NCI-H2227 treated with DMSO at 0.1 percent for 48 hours (cell line): Measurements from ENCODE around the gene FIGN.

ENCODE experiments used
- DNase-seq: peaks from one replicate; lab custom pipeline; 2025; lab: John Stamatoyannopoulos, UW

Gene FIGN

DNA sequence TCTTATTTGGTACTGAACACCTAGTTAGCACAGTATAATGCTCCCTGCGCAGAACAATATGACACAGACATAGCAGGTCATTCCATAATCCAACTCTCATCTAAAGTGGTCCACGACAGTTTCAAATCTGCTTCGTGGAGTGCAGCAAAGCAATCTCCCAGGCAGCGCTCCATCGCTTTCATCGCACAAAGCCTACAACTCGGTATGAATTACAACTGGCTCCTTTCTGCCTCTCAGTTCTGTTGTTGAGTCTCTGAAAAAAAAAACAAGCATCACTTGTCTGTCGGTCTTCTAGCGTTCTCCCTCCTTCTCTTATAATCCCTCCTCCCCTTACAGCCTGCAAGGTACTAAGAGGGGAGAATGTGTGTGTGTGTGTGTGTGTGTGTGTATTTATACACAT is 123.5 kb downstream of the FIGN start:
- peak; percentile 23 for DNase-seq

DNA sequence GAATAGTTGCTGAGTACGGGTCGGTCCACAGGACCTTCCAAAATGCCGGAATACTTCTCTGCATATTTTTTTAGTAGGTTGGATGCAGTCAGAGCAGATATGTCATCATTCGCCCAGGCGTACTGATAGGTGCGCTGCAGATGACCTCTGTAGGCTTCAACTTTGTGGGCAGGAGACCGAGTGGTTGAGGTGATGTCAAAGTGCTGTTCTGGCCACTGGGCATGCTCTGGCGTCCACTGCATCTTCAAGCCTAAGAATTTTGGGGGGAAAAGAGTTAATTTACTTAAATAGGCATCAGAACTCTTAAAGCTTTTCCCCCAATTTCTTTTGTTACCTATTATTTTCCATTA is 124.3 kb downstream of the FIGN start:
- no peak for DNase-seq

DNA sequence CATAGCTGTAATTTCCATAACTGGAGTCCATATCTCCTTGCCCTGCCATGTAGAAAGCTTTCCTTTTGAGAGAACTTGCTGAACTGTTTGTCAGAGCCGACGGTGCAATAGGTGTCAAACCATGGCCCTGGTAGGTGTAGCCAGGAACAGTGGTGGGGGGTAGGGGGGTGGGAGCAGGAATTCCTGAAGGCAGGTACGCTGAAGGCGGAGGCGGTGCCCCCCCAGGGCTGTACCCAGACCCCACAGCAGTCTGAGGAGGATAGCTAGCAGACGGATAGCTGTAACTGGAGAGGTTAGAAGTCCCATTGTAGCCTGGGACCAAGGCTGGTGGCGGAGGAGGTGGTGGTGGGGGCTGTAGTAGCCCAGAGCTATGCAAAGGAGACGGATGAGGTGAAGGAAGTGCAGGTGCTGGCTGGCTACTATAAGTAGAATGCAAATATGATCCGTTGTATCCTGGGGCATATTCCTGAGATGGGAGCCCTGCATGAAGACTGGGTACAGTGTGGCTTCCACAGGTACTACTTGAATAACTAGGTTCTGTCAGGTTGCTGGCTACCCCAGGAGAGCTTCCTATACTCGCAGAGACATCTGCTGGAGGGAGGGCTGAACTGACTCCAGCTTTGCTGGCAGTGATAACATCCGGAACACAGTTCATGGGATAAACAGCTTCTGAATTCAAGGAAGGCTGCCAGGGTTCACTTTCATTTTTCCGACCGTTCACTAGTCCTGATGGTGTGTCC is 124.8 kb downstream of the FIGN start:
- DNase-seq: no peak

DNA sequence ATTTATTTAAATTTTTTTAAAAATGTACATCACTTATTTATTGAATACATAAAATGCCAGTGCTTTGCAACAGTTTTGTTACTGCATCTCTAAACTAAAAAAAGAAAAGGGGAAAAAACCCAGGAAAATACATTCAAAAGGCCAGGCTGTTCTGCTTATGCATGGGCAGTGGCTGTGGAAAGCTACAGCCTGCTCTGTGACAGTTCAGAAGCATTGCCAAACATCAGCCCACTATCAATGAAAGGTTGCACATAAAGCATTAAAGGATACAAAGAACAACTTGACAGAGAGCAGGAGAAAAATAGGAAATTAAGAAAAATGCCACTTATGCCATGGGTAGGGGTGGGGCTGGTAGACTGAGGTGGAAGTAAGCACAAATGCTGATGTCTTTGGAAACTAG is 128.2 kb downstream of the FIGN start:
- DNase-seq: no peak

DNA sequence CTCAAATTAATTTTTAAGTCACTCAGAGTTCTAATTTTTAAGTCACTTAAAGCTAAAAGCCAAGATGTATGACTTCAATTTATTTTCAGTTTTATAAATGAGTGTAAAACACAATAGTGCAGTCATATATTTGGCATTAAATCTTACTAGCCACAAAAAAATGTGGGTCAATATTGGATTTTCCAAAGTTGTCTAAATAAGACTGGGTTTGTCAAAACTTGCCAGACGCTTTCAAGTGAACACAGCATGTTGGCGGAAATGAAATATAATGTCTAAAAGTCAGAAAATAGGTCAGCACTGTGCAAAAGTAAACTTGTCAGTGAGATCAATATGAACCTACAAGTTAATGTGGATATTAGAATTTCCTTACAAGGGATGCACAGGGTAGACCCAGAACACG is 128.9 kb downstream of the FIGN start:
- no peak for DNase-seq

DNA sequence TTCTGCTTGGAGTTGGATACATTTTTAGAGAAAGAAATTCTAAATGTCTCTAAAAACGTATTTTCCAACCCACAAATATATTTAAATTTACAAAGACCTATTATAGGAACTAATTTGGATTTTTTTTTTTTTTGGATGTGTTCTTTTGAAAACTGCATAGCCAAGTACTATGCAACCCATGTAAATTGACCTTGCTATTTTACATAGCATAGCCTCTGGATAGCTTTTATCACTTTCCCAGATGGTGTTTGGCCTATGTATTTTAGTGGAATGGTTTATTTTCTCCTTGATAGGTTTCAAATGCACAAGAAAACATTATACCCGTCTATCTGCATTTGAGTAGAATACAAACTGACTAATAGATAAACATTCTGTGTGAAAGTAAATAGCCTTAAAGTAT is 130.0 kb downstream of the FIGN start:
- DNase-seq: no peak

DNA sequence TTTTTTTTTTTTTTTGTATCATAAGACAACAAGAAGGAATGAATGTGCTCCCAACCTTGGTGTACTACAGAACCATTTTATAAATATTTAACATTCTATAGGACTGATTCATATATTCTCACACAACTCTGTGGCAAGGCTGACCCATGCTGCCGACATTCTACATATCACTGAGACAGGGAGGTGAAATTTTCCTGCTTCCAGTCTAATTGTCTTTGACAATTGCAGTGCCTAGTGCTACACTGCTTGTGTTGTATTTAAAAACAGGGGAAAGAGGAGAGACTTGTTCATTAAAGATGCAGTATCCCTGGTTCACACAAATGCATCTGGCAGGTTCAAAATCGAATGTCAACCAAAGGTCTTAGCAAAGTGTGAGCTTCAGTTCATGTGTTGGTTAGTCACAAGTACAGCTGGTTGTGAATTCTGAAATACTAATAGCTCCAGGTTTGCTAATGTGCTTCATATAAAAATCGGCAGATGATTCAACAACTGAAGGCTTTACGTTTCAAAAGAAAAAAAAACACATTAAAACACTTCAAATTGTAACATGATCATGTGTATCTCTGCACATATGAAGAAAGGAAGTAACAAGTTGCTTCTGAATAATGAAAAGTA is 130.8 kb downstream of the FIGN start:
- DNase-seq: no peak

DNA sequence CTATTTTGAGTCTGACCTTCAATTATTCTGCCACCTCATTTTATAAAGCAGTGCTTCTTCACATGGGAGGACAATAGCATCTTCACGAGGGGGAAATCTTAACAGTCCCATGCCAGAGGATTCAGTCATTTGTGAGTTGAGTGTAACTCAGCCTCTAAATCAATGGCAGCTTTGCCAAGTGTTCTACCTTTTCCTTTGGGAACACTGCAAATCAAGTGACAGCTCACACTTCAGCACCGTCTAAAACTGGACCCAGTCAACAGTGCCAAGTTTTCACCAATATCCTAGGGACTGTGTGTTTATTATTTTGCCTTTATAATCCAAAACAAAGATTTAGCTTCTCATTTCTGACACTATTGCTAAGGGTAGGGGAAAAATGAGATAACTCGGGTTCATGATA is 133.6 kb downstream of the FIGN start:
- DNase-seq: no peak

DNA sequence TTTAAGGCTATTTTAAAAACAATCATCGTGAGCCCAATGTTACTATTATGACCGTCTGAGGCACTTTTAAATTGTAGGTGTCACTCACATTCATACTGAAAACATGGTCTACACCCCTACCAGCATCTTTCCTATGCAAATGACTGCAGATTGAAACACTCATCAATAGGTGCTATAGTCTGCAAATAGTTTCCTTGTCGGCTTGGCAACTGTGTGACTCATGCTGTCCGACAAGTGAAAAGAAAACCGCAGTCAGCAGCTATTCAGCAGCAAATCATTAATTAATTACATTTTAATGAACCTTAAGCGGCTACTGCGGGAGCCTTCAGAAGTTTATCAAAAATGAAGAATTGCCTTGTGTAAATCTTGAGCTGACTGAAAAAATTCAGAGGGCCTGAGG is 134.4 kb downstream of the FIGN start:
- DNase-seq: no peak

DNA sequence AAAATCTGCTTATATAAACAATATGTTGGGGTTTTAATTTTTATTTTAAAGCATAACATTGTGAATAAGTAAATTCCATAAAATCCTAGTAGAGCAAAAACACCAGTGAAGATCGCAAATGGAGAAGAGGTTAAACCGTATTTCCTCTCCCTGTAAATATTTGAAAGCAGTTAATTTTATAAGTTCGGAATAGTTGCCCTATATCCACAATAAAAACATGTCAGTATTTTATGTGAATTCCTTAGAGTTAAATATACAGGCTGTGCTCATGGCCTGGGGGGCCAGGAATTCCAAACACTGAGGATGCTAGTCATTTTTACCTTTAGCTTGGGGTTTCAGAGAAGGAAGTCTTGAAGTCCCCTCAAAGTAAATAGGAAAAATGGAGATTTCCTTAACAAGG is 135.0 kb downstream of the FIGN start:
- no peak for DNase-seq

DNA sequence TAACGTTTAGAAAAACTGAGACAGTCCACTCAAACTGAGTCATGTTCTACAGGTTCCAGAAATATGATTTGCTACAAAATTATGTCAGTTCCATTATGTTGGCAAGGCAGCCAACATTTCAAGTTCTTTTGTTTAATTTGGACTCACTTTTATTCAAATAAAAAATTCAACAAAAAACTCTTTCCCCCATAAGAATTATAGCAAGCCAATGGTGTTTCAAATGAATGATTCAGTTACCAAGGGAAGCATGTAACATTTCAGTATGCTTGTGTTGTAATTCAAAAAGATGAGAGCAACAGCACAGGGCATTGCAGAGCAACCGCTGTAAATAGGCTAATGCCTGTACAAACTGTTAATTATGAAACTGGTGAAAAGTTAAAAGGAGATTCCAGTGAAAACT is 140.8 kb downstream of the FIGN start:
- DNase-seq: no peak

DNA sequence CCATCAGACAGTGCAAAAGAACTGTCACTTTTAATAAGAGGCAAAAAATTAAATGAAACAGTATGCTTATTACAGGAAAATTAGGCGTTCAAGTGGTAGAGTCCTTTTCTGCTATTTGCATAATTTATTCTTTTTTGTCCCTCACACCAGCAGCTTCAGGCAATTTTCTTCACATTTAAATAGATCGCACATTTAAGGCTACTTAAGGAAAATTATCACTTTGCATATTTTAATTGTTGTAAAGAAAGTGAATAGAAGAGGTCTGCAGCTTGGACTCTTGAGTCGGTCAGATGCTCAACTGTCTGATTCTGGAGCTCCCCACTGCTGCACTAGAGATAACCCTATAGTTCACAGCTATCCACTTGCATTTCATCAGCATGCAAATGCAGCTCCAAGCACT is 141.3 kb downstream of the FIGN start:
- DNase-seq: no peak

DNA sequence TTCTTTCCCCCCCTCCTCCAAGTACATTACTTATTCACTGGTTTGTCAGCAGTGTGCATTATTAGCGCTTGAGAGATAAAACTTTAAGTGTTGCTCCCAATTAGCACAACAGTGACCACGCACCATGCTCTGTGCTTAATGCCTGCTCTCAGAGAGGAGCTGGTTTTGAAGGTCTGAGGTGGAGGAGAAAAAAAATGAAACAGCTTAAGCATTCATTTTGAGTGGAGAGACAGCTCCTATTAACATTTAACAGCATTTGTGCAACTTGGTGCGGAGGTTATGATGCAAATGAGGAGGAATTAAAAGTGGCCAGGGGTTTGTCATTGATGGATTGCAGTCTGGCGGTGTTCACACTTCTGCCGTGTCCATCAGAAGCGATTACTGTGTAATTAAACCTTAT is 141.8 kb downstream of the FIGN start:
- DNase-seq: no peak

DNA sequence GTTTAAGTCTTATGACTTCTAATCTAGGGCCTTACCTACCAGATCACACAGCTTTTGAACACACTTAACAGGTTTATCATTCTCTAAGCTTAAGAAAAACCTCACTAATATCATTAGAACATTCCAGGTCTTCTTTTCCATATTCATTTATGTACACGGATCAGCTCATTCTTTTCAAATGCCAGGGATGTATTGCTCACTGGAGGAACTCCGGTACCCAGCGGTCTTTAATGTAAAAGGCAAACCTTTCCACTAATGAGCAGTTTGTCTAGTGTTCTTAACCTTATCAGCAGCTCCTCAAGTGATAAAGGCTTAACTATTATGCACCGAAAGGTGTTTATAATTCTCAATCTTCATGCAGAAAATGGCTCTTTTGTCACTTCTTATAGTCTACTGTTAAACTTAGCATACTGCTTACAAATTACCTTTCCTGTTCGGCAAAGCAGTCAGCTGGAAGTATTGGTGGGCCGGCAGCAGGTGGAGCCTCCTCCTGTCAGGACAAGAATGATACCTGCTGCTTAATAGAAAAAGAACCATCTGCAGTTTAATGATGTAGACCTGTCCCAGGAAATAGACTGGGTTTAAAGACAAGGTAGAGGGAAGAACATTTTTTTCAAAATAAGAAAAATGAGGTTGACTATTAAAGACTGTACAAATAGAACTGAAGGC is 142.7 kb downstream of the FIGN start:
- no peak for DNase-seq

DNA sequence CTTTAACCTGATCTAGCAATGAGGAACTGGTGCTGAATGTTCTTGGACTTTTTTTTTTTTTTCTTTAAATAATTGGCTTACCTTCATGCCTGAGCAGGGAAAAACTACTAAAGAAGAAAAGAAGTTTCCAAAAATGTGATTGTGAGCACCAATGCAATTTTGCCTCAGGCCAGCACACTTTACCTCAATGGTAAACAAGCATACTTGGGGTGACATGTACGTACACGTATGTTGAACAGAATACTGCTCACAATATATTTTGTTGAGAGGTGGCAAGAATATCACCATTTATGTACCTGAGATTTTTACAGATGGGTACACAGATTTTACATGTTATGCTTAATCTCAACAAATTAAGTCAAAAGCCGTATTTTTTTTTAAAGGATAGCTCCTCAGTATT is 144.3 kb downstream of the FIGN start:
- no peak for DNase-seq

DNA sequence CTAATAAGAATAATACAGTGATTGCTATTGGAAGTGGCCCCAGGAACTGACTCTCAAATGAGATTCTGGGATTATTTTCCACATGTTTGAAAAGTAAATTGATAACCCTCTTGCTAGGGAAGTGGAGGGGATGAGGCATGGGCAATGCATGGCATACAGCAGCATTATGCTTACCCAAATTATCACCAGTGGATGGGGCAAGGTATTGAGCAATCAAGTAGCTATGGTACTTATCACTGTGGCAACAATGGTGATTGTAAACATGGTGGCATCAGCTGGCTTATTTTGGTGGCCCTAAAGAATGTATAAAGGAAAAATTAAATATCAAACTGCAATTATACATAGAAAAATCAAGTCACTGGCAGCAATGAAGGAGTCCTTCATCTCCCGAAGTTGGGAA is 155.1 kb downstream of the FIGN start:
- DNase-seq: no peak

DNA sequence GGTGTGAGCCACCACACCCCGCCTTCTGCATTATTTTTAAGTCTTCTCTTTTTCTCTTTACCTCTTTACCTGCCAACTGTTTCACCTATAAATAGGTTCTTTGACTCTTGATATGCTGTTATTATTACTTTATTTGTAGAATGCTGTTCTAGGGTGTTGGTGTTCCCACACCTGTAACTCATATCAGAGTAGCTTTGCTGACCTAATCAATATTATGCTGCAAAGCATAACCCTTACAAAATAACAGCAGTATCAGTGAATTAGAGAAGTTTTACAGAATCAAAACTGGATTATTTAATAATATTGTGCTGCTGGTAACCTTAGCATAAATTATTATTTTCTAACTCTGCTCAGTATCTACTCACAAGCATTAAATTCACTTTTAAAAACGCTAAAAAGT is 161.5 kb downstream of the FIGN start:
- no peak for DNase-seq

DNA sequence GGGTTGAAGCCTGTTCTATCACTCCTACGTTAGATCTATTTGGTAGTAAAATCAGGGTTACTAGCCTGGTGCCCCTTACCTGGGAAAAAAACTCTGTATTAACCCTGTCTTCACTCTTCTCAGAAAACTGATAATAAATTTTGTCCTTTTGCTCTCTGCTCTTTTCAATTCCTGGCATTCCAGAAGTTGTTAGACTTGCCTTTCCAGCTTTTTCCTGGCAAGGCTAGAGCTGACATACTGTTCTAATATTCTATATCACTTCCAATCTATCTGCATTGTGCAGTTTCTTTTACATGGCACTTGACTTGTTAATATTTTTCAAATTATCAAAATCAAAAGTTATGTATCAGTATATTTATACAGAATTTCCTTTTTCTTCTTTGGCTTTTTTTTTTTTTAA is 162.2 kb downstream of the FIGN start:
- DNase-seq: no peak

DNA sequence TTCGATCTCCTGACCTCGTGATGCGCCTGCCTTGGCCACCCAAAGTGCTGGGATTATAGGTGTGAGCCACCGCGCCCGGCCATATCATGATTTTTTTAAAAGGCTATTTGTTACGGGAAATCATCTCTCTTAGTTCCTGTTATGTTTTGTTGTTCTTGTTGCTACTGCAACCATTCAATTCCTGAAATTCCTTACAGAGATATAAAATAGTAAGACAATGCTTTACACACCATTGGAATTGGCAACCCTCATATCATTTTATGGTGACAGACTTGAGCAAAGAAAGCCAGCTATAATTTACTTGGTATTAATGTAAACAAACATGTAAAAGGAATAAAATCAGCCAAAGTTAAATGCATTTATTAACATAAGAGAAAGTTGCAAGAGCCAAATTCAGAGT is 163.0 kb downstream of the FIGN start:
- DNase-seq: no peak

DNA sequence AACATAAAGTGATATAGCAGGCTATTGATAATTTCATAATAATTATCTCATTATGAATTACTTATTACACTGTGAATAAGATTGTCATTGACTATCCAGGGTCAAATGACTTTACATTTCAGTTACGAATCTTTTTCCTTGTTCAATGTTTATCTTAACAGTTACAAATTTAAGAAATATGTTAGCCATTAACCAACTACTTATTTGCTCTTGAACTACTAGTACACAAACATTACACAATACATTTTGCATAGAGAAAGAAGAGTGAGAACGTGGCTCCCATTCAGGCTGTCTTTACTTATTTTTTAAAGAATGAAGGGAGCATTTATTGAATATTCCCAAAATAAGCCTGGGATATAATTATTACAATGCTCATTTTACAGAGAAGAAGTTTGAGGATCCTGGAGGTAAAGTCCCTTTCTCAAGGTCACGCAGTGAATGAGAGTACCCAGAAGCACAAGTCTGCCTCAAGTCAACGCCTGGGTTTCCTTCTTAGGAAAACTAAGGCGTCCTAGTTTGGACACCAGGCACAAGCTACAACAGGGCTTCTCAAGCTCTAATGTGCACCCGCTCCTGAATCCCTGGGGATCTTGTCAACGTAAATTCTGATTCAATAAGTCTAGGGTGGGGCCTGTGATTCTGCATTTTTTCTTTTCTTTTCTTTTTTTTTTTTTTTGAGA is 164.2 kb downstream of the FIGN start:
- DNase-seq: no peak

DNA sequence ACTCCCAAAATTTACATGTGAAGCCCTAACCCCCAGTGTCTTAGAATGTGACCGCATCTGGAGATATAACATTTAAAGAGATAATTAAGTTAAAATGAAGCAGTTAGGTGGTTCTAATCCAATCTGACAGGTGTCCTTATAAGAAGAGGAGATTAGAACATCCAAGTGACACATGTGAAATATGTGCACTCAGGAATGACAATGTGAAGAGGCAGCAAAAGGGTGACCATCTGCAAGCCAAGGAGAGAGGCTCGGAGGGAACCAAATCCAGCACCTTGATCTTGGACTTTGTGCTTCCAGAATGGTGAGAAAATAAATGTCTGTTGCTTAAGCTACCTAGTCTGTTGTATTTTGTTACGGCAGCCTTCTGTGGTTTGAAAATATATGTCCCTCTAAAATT is 165.4 kb downstream of the FIGN start:
- DNase-seq: no peak

DNA sequence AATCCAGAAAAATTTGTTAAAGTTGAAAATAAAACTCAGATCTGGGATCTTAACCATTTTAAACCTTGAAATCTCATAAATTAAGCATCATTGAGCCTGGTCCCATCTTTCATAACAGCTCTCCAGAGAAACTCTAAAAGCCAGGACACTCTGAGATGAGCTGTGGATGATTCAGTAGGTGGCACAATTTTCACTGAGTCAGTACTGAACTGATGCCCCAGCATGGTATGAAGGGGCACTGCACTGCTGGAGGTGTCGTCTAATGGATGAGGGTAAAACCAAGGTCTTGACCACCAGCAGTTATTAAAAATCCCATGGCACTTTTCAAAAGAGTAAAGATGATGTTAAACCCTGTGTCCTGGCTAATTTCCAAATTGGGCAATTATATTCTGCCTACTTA is 170.6 kb downstream of the FIGN start:
- DNase-seq: no peak

DNA sequence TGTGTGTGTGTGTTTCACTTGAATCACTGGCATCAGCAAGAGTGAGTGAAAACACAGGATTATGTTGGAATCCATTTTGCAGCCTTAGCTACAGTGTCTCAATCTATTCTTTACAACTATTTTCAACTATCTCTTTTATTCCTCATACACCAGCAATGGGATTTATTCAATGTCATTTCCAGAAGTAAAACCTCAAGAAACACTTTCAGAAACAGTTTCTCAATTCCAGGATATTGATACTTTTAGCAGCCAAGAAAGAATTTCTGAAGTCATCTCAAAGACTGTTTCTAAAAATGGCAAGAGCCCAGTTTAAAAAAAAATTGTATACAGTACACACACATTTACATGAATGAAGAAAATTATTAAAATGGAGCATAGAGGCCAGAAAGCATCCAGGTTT is 171.6 kb downstream of the FIGN start:
- DNase-seq: no peak
